Vagina (tissue), 2 donors: ENCODE data around the gene CACNA1I. TPM values are rescaled to one million over a fixed set of nuclear protein-coding genes. Genes with fewer than 3 reads are reported as not detected.

Experiments
- DNase-seq, 2 donors: peaks; one replicate each; pipeline ENCODE4 v3.0.0-alpha.2; 2017; ENCODE audit errors: extremely low spot score in 2 of 2
- H3K27ac ChIP-seq: fragments of 200-600 bp; sonication (generic); one replicate; pipeline ENCODE4 v1.5.1; 2019
- H3K27me3 ChIP-seq: fragments of 200-600 bp; sonication (generic); one replicate; pipeline ENCODE4 v1.5.1; 2019
- H3K36me3 ChIP-seq, 2 donors: fragments of 200-600 bp; sonication (generic); one replicate each; pipeline ENCODE4 v1.5.1; 2017 to 2019
- H3K4me1 ChIP-seq: fragments of 200-600 bp; sonication (generic); one replicate; pipeline ENCODE4 v1.5.1; 2019
- H3K4me3 ChIP-seq, 2 donors: fragments of 200-600 bp; sonication (generic); 1 replicate in 1 of 2; 2 replicates in 1 of 2; pipeline ENCODE4 v1.5.1; 2016 to 2019
- H3K9me3 ChIP-seq: fragments of 200-600 bp; sonication (generic); one replicate; pipeline ENCODE4 v1.5.1; 2019
- POLR2A ChIP-seq, 2 donors: fragments of 450-650 bp; IDR thresholded peaks; one replicate each; pipeline ENCODE4 v1.6.1; 2017; ENCODE audit warnings: antibody characterized with exemption in 2 of 2, mild to moderate bottlenecking in 2 of 2, moderate library complexity in 2 of 2
- POLR2AphosphoS5 ChIP-seq, 2 donors: sonication (generic); formaldehyde crosslinking; IDR thresholded peaks; one replicate each; pipeline ENCODE4 v1.9.0; 2017; ENCODE audit warnings: antibody characterized with exemption in 2 of 2, mild to moderate bottlenecking in 2 of 2, low read depth in 1 of 2; ENCODE audit not compliant: insufficient read depth in 1 of 2
- intact Hi-C: fragments of 100-400 bp; cut with DNase I; formaldehyde crosslinking; loops from one replicate; pipeline ENCODE4 v1.15.1; 2023
- total RNA-seq: library from RNA; depleted of rRNA; stranded (reverse); fragments of >200 nt; gene quantifications from one replicate; pipeline ENCODE4 v1.2.3, GENCODE V29; 2016
- TF ChIP-seq, protein P1 (sequence below), 3 experiments: fragments of 450-650 bp in 2 of 3; fragments of 200-600 bp in 1 of 3; sonication (generic) in 1 of 3; IDR thresholded peaks; one replicate each; pipeline ENCODE4 v1.5.1; 2017 to 2019; ENCODE audit warnings: antibody characterized with exemption in 3 of 3, mild to moderate bottlenecking in 2 of 3, moderate library complexity in 2 of 3

The CACNA1I gene
- total RNA-seq, 1 donor from 2014 or later, result 1.2 TPM

DNA sequence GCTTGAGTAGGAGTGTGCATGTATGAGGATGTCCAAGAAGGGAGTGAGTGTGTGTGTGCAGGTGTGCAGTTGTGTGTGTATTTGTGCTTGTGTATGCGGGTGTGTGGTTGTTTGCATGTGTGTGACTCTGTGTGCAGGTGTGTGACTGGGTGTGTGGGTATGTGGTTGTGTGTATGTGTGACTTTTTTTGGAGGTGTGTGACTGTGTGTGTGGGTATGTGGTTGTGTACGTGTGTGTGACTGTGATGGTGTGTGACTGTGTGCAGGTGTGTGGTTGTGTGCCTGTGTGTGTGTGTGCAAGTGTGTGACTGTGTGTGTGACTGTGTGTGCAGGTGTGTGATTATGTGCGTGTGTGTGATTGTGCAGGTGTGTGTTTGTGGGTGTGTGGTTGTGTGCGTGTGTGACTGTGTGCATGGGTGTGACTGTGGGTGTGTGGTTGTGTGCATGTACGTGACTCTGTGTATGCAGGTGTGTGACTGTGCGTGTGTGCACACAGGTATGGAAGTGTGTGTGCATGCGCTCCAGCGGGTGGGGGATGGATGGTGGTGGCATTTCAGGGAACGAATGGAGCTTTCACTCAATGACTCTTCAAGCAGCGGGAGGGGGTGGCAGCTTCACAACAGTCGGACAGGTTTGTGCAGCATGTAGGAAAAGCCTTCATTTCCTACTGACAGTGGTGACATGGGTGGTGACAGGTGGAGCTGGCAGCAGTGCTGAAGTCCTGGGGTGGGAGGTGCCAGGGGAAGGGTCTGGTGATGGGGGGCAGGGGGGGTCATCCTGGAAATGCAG, 47.6 kb downstream of the CACNA1I start:
- TF ChIP-seq POLR2A (IDR thresholded peaks at IDR 0.05) (no peak), POLR2AphosphoS5 (IDR thresholded peaks at IDR 0.05; ENCODE audit: insufficient read depth in 1 of 2, low read depth in 1 of 2) (no peak)
- TF ChIP-seq, protein P1, sequence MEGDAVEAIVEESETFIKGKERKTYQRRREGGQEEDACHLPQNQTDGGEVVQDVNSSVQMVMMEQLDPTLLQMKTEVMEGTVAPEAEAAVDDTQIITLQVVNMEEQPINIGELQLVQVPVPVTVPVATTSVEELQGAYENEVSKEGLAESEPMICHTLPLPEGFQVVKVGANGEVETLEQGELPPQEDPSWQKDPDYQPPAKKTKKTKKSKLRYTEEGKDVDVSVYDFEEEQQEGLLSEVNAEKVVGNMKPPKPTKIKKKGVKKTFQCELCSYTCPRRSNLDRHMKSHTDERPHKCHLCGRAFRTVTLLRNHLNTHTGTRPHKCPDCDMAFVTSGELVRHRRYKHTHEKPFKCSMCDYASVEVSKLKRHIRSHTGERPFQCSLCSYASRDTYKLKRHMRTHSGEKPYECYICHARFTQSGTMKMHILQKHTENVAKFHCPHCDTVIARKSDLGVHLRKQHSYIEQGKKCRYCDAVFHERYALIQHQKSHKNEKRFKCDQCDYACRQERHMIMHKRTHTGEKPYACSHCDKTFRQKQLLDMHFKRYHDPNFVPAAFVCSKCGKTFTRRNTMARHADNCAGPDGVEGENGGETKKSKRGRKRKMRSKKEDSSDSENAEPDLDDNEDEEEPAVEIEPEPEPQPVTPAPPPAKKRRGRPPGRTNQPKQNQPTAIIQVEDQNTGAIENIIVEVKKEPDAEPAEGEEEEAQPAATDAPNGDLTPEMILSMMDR (IDR thresholded peaks at IDR 0.05), result no peak
- H3K4me3 ChIP-seq, result no peak overlapping the region
- H3K27me3 ChIP-seq, result no peaks in the 10 kb centered on the region
- intact Hi-C loops, result no loop called here
- DNase-seq, result no peak
- no peaks in the 10 kb centered on the region for H3K9me3 ChIP-seq
- H3K36me3 ChIP-seq, result no peaks in the 10 kb centered on the region
- H3K27ac ChIP-seq, result no peak overlapping the region
- H3K4me1 ChIP-seq, result no peaks in the 10 kb centered on the region

GRCh38 chr22:39618996-39619530, 48.5 kb downstream of the CACNA1I start:
- Histone ChIP-seq H3K27ac (no peak overlapping the region), H3K4me1 (no peaks in the 10 kb centered on the region), H3K4me3 (no peak overlapping the region), H3K9me3 (no peaks in the 10 kb centered on the region), H3K36me3 (no peaks in the 10 kb centered on the region), H3K27me3 (no peaks in the 10 kb centered on the region)
- no peak for DNase-seq
- intact Hi-C loops, result no loop called here
- no peak for TF ChIP-seq POLR2AphosphoS5 (IDR thresholded peaks at IDR 0.05; ENCODE audit: insufficient read depth in 1 of 2, low read depth in 1 of 2)
- TF ChIP-seq, protein P1 (IDR thresholded peaks at IDR 0.05), result no peak
- TF ChIP-seq POLR2A (IDR thresholded peaks at IDR 0.05), result no peak

- Histone ChIP-seq H3K36me3 (no peaks in the 10 kb centered on the region), H3K4me1 (no peaks in the 10 kb centered on the region), H3K27me3 (no peaks in the 10 kb centered on the region), H3K9me3 (no peaks in the 10 kb centered on the region), H3K27ac (no peak overlapping the region), H3K4me3 (no peak overlapping the region)
- no peak for TF ChIP-seq POLR2A (IDR thresholded peaks at IDR 0.05)
- no peak for TF ChIP-seq POLR2AphosphoS5 (IDR thresholded peaks at IDR 0.05; ENCODE audit: insufficient read depth in 1 of 2, low read depth in 1 of 2)
- TF ChIP-seq, protein P1 (IDR thresholded peaks at IDR 0.05), result no peak
- no peak for DNase-seq
- intact Hi-C loops, result no loop called here
Observed at GRCh38 chr22:39620924-39621690, 50.6 kb downstream of the CACNA1I start.

DNA sequence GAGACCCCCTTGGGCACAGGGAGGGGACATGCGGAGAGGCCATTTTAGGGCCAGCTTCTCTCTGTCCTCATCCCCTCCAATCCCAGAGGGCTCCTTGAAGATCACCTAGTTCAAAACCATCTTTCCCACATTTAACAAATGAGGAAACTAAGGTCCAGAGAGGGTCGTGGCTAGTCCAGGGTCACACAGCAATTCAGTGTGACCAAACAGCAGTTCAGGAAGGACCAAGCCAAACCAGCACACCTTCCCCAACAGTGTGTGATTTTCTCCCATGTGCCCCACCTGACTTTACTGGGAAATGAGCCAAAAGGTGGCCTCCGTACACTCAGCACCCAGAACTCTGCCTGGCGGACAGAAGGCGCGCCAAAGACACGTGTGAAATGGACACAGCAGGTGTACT, 51.3 kb downstream of the CACNA1I start:
- no peak for TF ChIP-seq POLR2A (IDR thresholded peaks at IDR 0.05)
- no peak for TF ChIP-seq POLR2AphosphoS5 (IDR thresholded peaks at IDR 0.05; ENCODE audit: insufficient read depth in 1 of 2, low read depth in 1 of 2)
- TF ChIP-seq, protein P1 (IDR thresholded peaks at IDR 0.05), result no peak
- H3K9me3 ChIP-seq, result no peaks in the 10 kb centered on the region
- H3K36me3 ChIP-seq, result no peaks in the 10 kb centered on the region
- no peaks in the 10 kb centered on the region for H3K27me3 ChIP-seq
- H3K27ac ChIP-seq, result no peak overlapping the region
- no peaks in the 10 kb centered on the region for H3K4me1 ChIP-seq
- no peak for DNase-seq
- H3K4me3 ChIP-seq, result no peak overlapping the region
- intact Hi-C loops, result no loop called here
